Frontal cortex (tissue), 4 donors: ENCODE data around the gene BOD1L2. TPM values are rescaled to one million over a fixed set of nuclear protein-coding genes. Genes with fewer than 3 reads are reported as not detected.

Experiments
- DNase-seq, 2 donors: peaks; one replicate each; pipeline ENCODE4 v3.0.0; 2012; ENCODE audit warnings: low spot score in 2 of 2
- FAIRE-seq: peaks from 2 replicates; lab custom pipeline; 2012; peaks lifted over from hg19 to GRCh38; lab: Jason Lieb, UNC
- total RNA-seq: library from RNA; depleted of rRNA; stranded (reverse); fragments of >200 nt; gene quantifications from one replicate; pipeline ENCODE4 v1.2.3, GENCODE V29; 2014
- donor health status: control.
- donor health status: control.
- donor health status: control.

BOD1L2 gene
- total RNA-seq, 1 donor from 2014 or later, result not detected

DNA sequence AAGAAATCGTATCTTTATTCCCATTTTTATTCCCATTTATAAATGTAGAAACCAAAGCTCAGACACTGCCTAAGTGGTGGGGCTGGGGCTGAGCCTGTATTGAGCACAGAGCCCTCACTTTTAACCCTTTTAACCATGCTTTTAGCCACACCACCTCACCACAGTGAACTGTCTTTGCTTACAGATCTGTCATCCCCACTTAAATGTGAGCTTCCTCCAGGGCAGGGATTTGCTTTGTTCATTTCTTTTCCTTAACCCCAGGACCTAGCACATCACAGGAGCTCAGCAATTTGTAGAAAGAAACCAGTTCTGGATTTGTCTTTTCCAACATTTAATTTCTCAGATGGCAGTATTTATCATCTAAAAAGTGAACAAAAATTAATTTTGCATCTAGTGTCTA lies 2.2 kb downstream of the BOD1L2 start:
- no peak for DNase-seq
- no peak for FAIRE-seq

DNA sequence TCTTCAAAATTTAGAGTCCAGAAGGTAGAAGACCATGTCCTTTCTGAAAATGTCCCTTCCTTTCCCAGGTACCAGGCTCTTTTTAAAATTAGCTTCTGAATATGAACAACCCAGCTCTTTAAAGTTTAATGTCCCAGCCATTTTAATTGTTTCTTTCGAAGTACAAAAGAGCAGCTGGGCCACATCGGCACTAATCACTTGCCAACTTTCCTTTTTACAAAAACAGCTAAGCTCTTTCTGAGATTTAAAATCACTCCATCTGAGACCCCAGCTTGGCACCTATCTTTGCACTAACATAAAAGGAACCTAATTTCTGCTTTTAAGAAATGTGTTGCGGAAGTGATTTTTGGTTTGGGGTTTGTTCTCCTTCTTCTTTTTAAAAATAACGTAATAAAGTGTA lies 2.6 kb downstream of the BOD1L2 start:
- no peak for DNase-seq
- FAIRE-seq, result no peak

GRCh38 chr18:57150081-57150480 lies 3.2 kb downstream of the BOD1L2 start:
- no peak for FAIRE-seq
- DNase-seq, result no peak

GRCh38 chr18:57150828-57151227 lies 3.9 kb downstream of the BOD1L2 start:
- no peak for FAIRE-seq
- no peak for DNase-seq

GRCh38 chr18:57154191-57154830 lies 7.4 kb downstream of the BOD1L2 start:
- FAIRE-seq (no peak), DNase-seq (no peak)

- FAIRE-seq (no peak), DNase-seq (no peak)
Measured at GRCh38 chr18:57164401-57164800, 17.5 kb downstream of the BOD1L2 start.

- no peak for DNase-seq
- no peak for FAIRE-seq
Measured at GRCh38 chr18:57167617-57168308, 20.9 kb downstream of the BOD1L2 start.

DNA sequence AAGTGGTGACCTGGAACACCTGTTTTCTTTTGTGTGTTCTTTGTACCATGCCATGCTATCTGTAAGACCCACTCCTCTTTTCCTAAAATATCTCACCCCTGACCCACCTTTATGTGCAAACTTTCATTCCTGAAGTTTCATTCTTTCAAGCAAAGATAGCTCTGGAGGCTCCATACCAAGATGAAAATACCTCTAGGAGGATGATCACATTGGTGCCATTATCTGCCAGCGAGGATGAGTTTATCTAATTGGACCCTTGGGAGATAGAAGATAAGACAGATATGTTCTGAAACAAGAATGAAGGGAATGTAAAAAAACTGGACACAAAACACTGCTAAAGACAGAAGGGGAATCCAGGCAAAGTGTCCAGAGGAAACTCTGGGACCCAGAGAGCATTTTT lies 24.1 kb downstream of the BOD1L2 start:
- no peak for FAIRE-seq

GRCh38 chr18:57175532-57175931 lies 28.6 kb downstream of the BOD1L2 start:
- no peak for DNase-seq
- FAIRE-seq, result no peak

More for the DNA sequence above, 24.1 kb downstream of the BOD1L2 start:
- no peak for DNase-seq

DNA sequence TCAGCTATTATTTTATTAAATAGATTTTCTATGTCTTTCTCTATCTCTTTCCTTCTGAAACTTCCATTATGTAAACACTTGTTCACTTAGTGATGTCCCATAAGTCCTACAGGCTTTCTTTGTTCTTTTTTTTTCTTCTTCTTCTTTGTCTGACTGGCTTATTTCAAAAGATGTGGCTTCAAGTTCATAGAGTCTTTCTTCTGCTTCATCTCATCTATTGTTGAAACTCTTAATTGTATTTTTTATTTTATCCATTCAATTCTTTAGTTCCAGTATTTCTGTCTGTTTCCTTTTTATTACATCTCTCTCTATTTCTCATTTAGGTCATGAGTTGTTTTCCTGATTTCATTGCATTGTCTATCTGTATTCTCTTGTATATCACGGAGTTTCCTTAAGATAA lies 38.5 kb downstream of the BOD1L2 start:
- FAIRE-seq, result no peak
- DNase-seq, result no peak

- DNase-seq (no peak), FAIRE-seq (no peak)
Measured at GRCh38 chr18:57188851-57189557, 42.1 kb downstream of the BOD1L2 start.

GRCh38 chr18:57190026-57190425 lies 43.1 kb downstream of the BOD1L2 start:
- DNase-seq, result no peak
- FAIRE-seq, result no peak

- FAIRE-seq (no peak), DNase-seq (no peak)
Measured at GRCh38 chr18:57194070-57194469, 47.2 kb downstream of the BOD1L2 start.

GRCh38 chr18:57194622-57195021 lies 47.7 kb downstream of the BOD1L2 start:
- no peak for FAIRE-seq
- no peak for DNase-seq

DNA sequence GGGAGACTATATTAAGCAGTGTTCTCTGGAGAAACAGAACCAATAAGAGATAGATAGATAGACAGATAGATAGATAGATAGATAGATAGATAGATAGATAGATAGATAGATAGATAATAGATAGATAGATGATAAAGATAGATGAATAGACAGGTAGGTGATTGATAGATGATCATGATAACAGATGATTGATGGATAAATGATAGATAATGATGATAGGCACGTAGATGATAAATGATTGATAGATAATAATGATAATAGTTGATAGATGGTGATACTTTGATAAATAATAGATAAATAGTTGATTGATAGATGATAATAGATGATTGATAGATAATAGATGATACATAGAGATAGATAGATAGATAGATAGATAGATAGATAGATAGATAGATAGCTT lies 48.5 kb downstream of the BOD1L2 start:
- FAIRE-seq (no peak), DNase-seq (no peak)

DNA sequence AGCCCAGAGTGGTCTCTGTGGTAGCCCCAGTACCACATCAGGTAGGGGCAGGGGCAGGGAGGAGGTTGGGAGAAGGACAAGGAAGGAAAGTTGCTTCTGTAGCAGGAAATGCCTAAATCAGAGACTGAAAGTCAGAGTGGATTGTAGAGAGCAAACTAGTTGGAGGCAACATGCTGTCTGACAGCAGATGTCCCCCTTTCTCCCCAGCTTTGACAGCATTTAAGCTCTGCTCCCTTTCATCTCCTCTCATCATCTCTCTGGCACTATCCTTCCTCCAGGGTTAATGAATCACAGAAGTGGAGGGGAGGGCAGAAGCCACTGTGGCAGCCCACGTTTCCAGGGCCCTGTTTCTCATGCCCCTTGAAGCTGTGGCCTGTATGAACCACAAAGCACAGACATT lies 50.4 kb downstream of the BOD1L2 start:
- no peak for DNase-seq
- no peak for FAIRE-seq

DNA sequence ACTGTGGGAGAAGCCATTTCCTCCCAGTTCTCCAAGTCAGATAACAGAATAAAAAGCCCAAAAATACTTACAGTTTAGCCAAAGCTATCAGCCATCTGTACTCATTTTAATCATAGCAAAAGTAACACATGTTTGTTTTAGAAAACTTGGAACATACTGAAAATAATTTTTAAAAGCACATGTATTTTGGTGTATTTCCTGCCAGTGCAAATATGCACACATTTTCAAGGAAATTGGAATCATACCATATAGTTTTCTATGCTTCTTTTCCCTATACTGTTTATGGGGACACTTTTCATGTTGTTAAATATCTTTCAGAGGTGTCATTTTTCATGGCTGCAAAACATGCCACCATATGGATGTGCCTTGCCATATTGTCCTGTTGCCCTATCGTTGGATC lies 51.2 kb downstream of the BOD1L2 start:
- no peak for DNase-seq
- FAIRE-seq, result no peak
